GM11168 (cell line): ENCODE measurements around the gene ARMC6.
"Not testable (repeated sequence)": the region's sequence is repeated elsewhere in the genome, so short reads cannot be mapped to it uniquely, and the experiment has no call there.

ENCODE experiments used
- in situ Hi-C: fragments of 300-500 bp; cut with MboI; formaldehyde crosslinking; loops from one replicate; pipeline ENCODE4 v1.12.0; 2022; ENCODE audit warnings: low sequenced_read_pairs; ENCODE audit not compliant: unreplicated experiment

ARMC6 gene

GRCh38 chr19:19021115-19021514 is 12.3 kb upstream of the ARMC6 start:
- in situ Hi-C loops: no loop called here

GRCh38 chr19:19022380-19022961 is 10.9 kb upstream of the ARMC6 start:
- in situ Hi-C loops: no loop called here

GRCh38 chr19:19023376-19023775 is 10.0 kb upstream of the ARMC6 start:
- in situ Hi-C loops: not testable (repeated sequence)

GRCh38 chr19:19025861-19026260 is 7.5 kb upstream of the ARMC6 start:
- in situ Hi-C loops: no loop called here

- in situ Hi-C loops: no loop called here
Observed at GRCh38 chr19:19026299-19026971, 7.0 kb upstream of the ARMC6 start.

GRCh38 chr19:19027228-19027627 is 6.2 kb upstream of the ARMC6 start:
- in situ Hi-C loops: no loop called here

- in situ Hi-C loops: no loop called here
Observed at GRCh38 chr19:19028526-19028925, 4.9 kb upstream of the ARMC6 start.

GRCh38 chr19:19031891-19032290 is 1.5 kb upstream of the ARMC6 start:
- in situ Hi-C loops: no loop called here

- in situ Hi-C loops: no loop called here
Observed at GRCh38 chr19:19032420-19033175, 805 bp upstream of the ARMC6 start.

GRCh38 chr19:19033176-19033425 is 302 bp upstream of the ARMC6 start:
- in situ Hi-C loops: no loop called here

GRCh38 chr19:19034204-19034624 is 811 bp downstream of the ARMC6 start:
- in situ Hi-C loops: no loop called here

- in situ Hi-C loops: no loop called here
Observed at GRCh38 chr19:19039901-19040300, 6.5 kb downstream of the ARMC6 start.

GRCh38 chr19:19040417-19040816 is 7.0 kb downstream of the ARMC6 start:
- in situ Hi-C loops: no loop called here

- in situ Hi-C loops: no loop called here
Observed at GRCh38 chr19:19042732-19043280, 9.4 kb downstream of the ARMC6 start.

- in situ Hi-C loops: no loop called here
Observed at GRCh38 chr19:19043481-19043880, 10.1 kb downstream of the ARMC6 start.

- in situ Hi-C loops: no loop called here
Observed at GRCh38 chr19:19043881-19044280, 10.5 kb downstream of the ARMC6 start.

- in situ Hi-C loops: no loop called here
Observed at GRCh38 chr19:19049406-19049805, 16.0 kb downstream of the ARMC6 start.

- in situ Hi-C loops: loop anchor here (10.0 kb wide), 1 partner anchor 65 kb away; no protein-coding TSS in a partner anchor
Observed at GRCh38 chr19:19050104-19050503, 16.7 kb downstream of the ARMC6 start.

GRCh38 chr19:19050731-19051130 is 17.3 kb downstream of the ARMC6 start:
- in situ Hi-C loops: loop anchor here (10.0 kb wide), 1 partner anchor 64 kb away; no protein-coding TSS in a partner anchor

GRCh38 chr19:19051478-19052213 is 18.2 kb downstream of the ARMC6 start:
- in situ Hi-C loops: loop anchor here (10.0 kb wide), 1 partner anchor 63 kb away; no protein-coding TSS in a partner anchor
